ENCODE data around the gene CASK. TPM values are rescaled to one million over a fixed set of nuclear protein-coding genes. Genes with fewer than 3 reads are reported as not detected.

Gene CASK
- total RNA-seq, 1 experiment from 2014 or later: 29.4 TPM

DNA sequence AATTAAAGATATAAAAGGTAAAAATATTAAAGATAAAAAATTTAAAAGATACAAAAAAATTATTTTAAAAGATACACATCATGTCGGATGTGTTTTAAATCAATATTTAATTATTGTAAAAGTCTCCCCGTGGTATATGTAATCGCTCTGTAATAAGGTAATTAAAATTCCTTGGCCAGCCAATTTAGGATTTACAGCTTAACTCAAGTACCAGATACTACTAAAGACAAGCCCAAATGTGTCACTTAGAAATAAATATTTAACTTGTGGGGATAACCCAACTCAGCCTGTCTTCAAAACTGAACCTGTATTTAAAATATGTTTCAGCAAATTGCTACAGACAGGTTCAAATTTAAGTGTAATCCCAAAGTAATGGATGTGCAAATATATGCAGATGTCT lies 143.4 kb downstream of the CASK start:
- no peak overlapping the region for H3K4me3 ChIP-seq
- 0 out of 2 replicates have a peak, but pooled peaks cover 6% of the 10 kb centered on the region for H3K4me1 ChIP-seq (replicated peaks; ENCODE audit: insufficient read depth)
- CTCF ChIA-PET: no interaction called here
- DNase-seq: no peak
- no peaks in the 10 kb centered on the region for H3K9me3 ChIP-seq (ENCODE audit: insufficient read depth, low read depth)
- intact Hi-C loops (cut with micrococcal nuclease; ENCODE audit: unreplicated experiment): loop anchor here (5.0 kb wide), 1 partner anchor 1777 kb away; no protein-coding TSS in a partner anchor
- no peaks in the 10 kb centered on the region for H3K9me2 ChIP-seq (ENCODE audit: insufficient read depth)
- TF ChIP-seq, protein P1, sequence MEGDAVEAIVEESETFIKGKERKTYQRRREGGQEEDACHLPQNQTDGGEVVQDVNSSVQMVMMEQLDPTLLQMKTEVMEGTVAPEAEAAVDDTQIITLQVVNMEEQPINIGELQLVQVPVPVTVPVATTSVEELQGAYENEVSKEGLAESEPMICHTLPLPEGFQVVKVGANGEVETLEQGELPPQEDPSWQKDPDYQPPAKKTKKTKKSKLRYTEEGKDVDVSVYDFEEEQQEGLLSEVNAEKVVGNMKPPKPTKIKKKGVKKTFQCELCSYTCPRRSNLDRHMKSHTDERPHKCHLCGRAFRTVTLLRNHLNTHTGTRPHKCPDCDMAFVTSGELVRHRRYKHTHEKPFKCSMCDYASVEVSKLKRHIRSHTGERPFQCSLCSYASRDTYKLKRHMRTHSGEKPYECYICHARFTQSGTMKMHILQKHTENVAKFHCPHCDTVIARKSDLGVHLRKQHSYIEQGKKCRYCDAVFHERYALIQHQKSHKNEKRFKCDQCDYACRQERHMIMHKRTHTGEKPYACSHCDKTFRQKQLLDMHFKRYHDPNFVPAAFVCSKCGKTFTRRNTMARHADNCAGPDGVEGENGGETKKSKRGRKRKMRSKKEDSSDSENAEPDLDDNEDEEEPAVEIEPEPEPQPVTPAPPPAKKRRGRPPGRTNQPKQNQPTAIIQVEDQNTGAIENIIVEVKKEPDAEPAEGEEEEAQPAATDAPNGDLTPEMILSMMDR (conservative IDR thresholded peaks at IDR 0.05): no peak
- no peak for TF ChIP-seq EZH2 (IDR thresholded peaks at IDR 0.05; ENCODE audit: low read depth)
- H3K36me3 ChIP-seq (ENCODE audit: low read depth): no peaks in the 10 kb centered on the region
- no peaks in the 10 kb centered on the region; the same call in 1 of the 2 replicates for H3F3A ChIP-seq (ENCODE audit: insufficient read depth, low read depth)
- H3K4me2 ChIP-seq: no peak overlapping the region
- no peaks in the 10 kb centered on the region for H3K79me2 ChIP-seq (ENCODE audit: low read depth)
- POLR2A ChIA-PET (ENCODE audit: unreplicated experiment): no interaction called here
- no TSS peak for BruUV-seq (replicated peaks)
- no peaks in the 10 kb centered on the region for H4K20me1 ChIP-seq (ENCODE audit: insufficient read depth)
- H2AFZ ChIP-seq: no peak overlapping the region
- no peaks in the 10 kb centered on the region for H3K27me3 ChIP-seq (ENCODE audit: insufficient read depth, low read depth)
- peak overlapping the region; percentile 37; the same call in 1 of the 2 replicates for H3K27ac ChIP-seq

DNA sequence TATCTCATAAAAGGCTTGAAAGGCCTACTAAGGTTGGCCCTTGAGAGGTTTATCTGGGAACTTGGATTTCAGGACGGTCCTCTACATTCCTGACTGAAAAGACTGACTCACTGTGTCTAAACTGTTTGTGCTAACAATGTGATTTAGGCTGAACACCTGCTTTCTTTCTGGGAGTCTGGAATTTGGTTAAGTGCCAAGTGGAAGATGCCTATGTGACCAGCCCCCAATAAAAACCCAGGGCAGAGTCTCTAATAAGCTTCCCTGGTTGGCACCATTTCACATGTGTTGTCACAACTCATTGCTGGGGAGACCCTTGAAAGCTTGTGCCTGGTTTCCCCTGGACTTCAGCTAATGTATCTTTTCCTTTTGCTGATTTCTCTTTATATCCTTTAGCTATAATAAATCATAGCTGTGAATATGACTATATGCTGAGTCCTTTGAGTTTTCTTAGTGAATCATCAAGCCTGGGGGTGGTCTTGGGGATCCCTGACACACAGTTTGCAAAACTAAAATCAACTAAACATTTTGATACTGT lies 144.3 kb downstream of the CASK start:
- H3F3A ChIP-seq (ENCODE audit: insufficient read depth, low read depth): no peaks in the 10 kb centered on the region; the same call in 1 of the 2 replicates
- 0 out of 2 replicates have a peak, but pooled peaks cover 6% of the 10 kb centered on the region for H3K4me1 ChIP-seq (replicated peaks; ENCODE audit: insufficient read depth)
- H3K4me3 ChIP-seq: no peak overlapping the region
- CTCF ChIA-PET: interaction anchor here (0.6 kb wide), 1 partner anchor 318 kb away, joined by 26 read pairs; no protein-coding TSS in a partner anchor
- intact Hi-C loops (cut with micrococcal nuclease; ENCODE audit: unreplicated experiment): no loop called here
- peak overlapping the region; percentile 75 for H3K27ac ChIP-seq
- peak; percentile 15 to 83 for DNase-seq
- H3K79me2 ChIP-seq (ENCODE audit: low read depth): no peaks in the 10 kb centered on the region
- H3K9me2 ChIP-seq (ENCODE audit: insufficient read depth): no peaks in the 10 kb centered on the region
- no peaks in the 10 kb centered on the region for H3K9me3 ChIP-seq (ENCODE audit: insufficient read depth, low read depth)
- no TSS peak for BruUV-seq (replicated peaks)
- TF ChIP-seq, protein P1 (conservative IDR thresholded peaks at IDR 0.05): no peak
- TF ChIP-seq EZH2 (IDR thresholded peaks at IDR 0.05; ENCODE audit: low read depth): no peak
- H4K20me1 ChIP-seq (ENCODE audit: insufficient read depth): no peaks in the 10 kb centered on the region
- peak overlapping the region; percentile 38 for H3K4me2 ChIP-seq
- H3K36me3 ChIP-seq (ENCODE audit: low read depth): no peaks in the 10 kb centered on the region
- no peaks in the 10 kb centered on the region for H3K27me3 ChIP-seq (ENCODE audit: insufficient read depth, low read depth)
- POLR2A ChIA-PET (ENCODE audit: unreplicated experiment): interaction anchor here (0.6 kb wide), 2 partner anchors 479 to 626 kb away, joined by 3 read pairs; no protein-coding TSS in a partner anchor
- H2AFZ ChIP-seq: no peak overlapping the region

DNA sequence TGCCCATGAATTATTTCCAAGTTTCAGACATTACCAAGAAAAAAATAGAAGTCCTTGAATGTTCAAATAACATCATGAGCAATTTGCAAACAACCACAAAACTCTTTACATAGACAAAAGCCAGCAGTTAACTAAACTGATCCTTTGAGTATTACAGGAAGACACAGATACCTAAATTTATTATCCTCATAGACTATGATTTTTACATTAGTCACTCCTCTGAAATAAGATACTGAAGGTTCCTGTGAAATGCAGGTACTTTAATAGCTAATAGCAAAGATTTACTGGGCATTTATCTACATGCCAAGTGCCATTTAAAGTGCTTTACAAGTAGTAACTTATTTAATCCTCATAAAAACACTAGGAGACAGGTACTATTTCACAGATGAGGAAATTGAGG lies 161.7 kb downstream of the CASK start:
- POLR2A ChIA-PET (ENCODE audit: unreplicated experiment): no interaction called here
- TF ChIP-seq, protein P1 (conservative IDR thresholded peaks at IDR 0.05): no peak
- TF ChIP-seq EZH2 (IDR thresholded peaks at IDR 0.05; ENCODE audit: low read depth): no peak
- no peaks in the 10 kb centered on the region for H3K27me3 ChIP-seq (ENCODE audit: insufficient read depth, low read depth)
- no peaks in the 10 kb centered on the region for H3K79me2 ChIP-seq (ENCODE audit: low read depth)
- no peak overlapping the region for H3K27ac ChIP-seq
- H3F3A ChIP-seq (ENCODE audit: insufficient read depth, low read depth): no peaks in the 10 kb centered on the region
- BruUV-seq (replicated peaks): no TSS peak
- no peaks in the 10 kb centered on the region for H3K9me3 ChIP-seq (ENCODE audit: insufficient read depth, low read depth)
- H3K4me3 ChIP-seq: no peak overlapping the region
- intact Hi-C loops (cut with micrococcal nuclease; ENCODE audit: unreplicated experiment): no loop called here
- no peaks in the 10 kb centered on the region for H3K4me1 ChIP-seq (replicated peaks; ENCODE audit: insufficient read depth)
- CTCF ChIA-PET: no interaction called here
- no peak overlapping the region for H3K4me2 ChIP-seq
- no peaks in the 10 kb centered on the region for H3K36me3 ChIP-seq (ENCODE audit: low read depth)
- H2AFZ ChIP-seq: no peak overlapping the region
- H4K20me1 ChIP-seq (ENCODE audit: insufficient read depth): no peaks in the 10 kb centered on the region
- DNase-seq: no peak
- no peaks in the 10 kb centered on the region for H3K9me2 ChIP-seq (ENCODE audit: insufficient read depth)

Data from PC-9 (cell line).